Stimulated activated naive CD8-positive, alpha-beta T cell treated with anti-CD3 and anti-CD28 coated beads, Interleukin-15, Interleukin-2, amounts not matched to agents 100 U/mL and 50 U/mL, for 24 hours (primary cell): Measurements from ENCODE around the gene GAD1.

Source experiments
- ATAC-seq: fragments of 150-1000 bp; cut with Tn5 transposase; one replicate; pipeline ENCODE4 v1.10.0; 2021
- DNase-seq: peaks from one replicate; pipeline ENCODE4 v3.0.0; 2021

Gene GAD1

GRCh38 chr2:170896622-170897021 lies 79.9 kb downstream of the GAD1 start:
- DNase-seq = no peak

GRCh38 chr2:170897108-170897507 lies 80.4 kb downstream of the GAD1 start:
- DNase-seq (no peak), ATAC-seq (no peak)

More at GRCh38 chr2:170896622-170897021, 79.9 kb downstream of the GAD1 start:
- ATAC-seq = no peak

DNA sequence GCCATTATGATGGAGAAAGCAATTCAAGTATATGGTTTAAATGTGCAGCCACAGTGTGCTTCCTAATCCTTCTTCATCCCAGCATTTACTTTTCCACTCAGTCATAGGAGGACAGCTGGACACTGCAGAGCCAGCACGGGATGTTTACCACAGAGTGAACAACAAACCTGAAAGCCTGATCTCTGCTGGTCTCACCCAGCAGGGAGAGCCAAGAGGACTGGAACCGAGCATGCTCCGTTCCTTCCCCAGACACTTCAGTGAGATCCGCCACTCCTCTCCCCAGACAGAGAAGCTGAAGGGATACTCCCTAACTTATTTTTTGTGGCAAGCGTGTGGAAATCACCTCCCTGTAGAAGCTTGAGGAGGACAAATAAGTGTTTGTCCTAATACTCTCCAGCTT lies 89.2 kb downstream of the GAD1 start:
- DNase-seq (no peak), ATAC-seq (no peak)
